ENCODE results near the gene SSNA1. TPM values are rescaled to one million over a fixed set of nuclear protein-coding genes. Genes with fewer than 3 reads are reported as not detected.
A peak's percentile ranks its signal among the peaks of the same experiment; 100 is the strongest.

Gene SSNA1
- total RNA-seq, 4 donors from 2014 or later: 79.2 to 112 (median 93.1) TPM

- no peak for DNase-seq (ENCODE audit: low spot score in 2 of 2)
- H3K4me3 ChIP-seq (ENCODE audit: low read depth, poor library complexity, severe bottlenecking): no peak overlapping the region
- 62 to 63% methylated on average over 15 to 16 of the region's 19 CpGs for WGBS, 2 donors
- intact Hi-C loops (cut with DNase I; ENCODE audit: low total_unique reads): no loop called here
- no peak for TF ChIP-seq POLR2A (IDR thresholded peaks at IDR 0.05)
- TF ChIP-seq, protein P1, sequence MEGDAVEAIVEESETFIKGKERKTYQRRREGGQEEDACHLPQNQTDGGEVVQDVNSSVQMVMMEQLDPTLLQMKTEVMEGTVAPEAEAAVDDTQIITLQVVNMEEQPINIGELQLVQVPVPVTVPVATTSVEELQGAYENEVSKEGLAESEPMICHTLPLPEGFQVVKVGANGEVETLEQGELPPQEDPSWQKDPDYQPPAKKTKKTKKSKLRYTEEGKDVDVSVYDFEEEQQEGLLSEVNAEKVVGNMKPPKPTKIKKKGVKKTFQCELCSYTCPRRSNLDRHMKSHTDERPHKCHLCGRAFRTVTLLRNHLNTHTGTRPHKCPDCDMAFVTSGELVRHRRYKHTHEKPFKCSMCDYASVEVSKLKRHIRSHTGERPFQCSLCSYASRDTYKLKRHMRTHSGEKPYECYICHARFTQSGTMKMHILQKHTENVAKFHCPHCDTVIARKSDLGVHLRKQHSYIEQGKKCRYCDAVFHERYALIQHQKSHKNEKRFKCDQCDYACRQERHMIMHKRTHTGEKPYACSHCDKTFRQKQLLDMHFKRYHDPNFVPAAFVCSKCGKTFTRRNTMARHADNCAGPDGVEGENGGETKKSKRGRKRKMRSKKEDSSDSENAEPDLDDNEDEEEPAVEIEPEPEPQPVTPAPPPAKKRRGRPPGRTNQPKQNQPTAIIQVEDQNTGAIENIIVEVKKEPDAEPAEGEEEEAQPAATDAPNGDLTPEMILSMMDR (IDR thresholded peaks at IDR 0.05): no peak
Measured at GRCh38 chr9:137198051-137198901, 9.8 kb downstream of the SSNA1 start.

DNA sequence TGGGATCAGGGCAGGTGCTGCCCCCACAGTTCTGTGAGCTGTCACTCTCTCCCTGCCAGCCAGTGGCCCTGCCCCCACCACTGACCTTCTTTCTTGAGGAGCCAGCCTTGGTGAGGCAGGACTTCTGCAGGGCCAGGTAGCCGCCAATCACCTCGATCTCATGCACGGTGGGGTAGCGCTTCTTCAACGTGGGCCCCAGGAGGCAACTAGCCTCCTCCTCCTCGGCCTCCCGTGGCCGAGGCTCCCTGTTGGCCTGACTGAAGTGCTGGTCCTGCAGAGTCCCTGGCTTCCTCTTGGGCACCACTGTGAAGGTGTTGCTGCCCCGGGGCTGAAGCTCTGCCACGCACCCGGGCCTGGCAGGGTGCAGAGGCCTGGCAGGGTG lies 10.4 kb downstream of the SSNA1 start:
- TF ChIP-seq, protein P1 (IDR thresholded peaks at IDR 0.05): no peak
- no peak for TF ChIP-seq POLR2A (IDR thresholded peaks at IDR 0.05)
- no peak overlapping the region for H3K4me3 ChIP-seq (ENCODE audit: low read depth, poor library complexity, severe bottlenecking)
- 82 to 83% methylated on average over 8 of the region's 11 CpGs for WGBS, 2 donors
- DNase-seq (ENCODE audit: low spot score in 2 of 2): no peak
- intact Hi-C loops (cut with DNase I; ENCODE audit: low total_unique reads): no loop called here

- 22 to 35% methylated on average over 10 to 26 of the region's 51 CpGs for WGBS, 2 donors
- TF ChIP-seq, protein P1 (IDR thresholded peaks at IDR 0.05): no peak
- no peak for TF ChIP-seq POLR2A (IDR thresholded peaks at IDR 0.05)
- no peak for DNase-seq (ENCODE audit: low spot score in 2 of 2)
- intact Hi-C loops (cut with DNase I; ENCODE audit: low total_unique reads): no loop called here
- no peak overlapping the region for H3K4me3 ChIP-seq (ENCODE audit: low read depth, poor library complexity, severe bottlenecking)
Measured at GRCh38 chr9:137199411-137200121, 11.1 kb downstream of the SSNA1 start.

DNA sequence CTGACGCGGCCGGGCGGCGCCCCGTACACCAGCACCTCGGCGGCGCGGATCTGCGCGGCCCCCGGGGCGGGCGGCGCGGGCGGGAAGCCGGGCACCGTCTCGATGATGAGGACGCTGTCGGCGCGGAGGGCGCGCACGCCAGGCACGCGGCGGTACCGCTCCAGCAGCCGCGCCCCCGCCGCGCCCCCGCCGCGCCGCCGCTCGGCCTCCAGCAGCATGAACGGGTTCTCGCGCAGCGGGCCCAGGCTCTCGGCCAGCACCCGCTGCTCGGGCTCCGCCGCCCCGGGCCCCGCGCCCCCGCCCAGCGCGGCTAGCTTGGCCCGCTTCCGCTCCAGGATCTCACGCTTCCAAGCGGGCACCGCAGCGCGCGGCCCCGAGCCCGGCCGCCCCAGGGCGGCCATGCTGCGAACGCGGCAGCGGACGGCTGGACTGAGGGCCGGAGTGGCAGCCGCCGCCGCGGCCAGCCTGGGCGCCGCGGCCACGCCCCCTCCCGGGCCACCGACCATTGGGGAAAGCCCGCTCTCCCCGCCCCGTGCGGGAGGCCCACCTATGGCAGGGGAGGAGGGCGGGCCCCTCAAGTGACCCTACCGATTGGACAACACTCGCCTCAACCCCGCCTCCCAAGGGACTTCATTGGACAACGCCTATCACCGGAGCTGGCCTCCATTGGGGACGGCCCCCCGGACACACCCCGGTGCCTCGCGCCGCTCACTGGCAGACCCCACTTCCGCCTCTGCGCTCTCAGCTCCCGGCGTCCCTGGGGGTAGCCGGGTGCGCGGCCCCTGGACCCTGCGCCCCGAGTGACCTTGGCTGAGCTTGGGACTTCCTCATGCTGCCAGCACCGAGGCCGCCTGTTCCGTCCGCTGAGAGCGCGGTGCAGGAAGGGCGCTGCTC lies 12.1 kb downstream of the SSNA1 start, which contains the start of gene TPRN:
Gene TPRN (minus strand): TSS at position 431 of the 894 bp plus-strand sequence. CDS start 30 bp downstream, at position 401.
- intact Hi-C loops (cut with DNase I; ENCODE audit: low total_unique reads): no loop called here
- WGBS, 2 donors: 0 to 1% methylated on average over 17 to 29 of the region's 118 CpGs
- peak within 1 kb of the TSS; percentile 42 for H3K4me3 ChIP-seq (ENCODE audit: low read depth, poor library complexity, severe bottlenecking)
- peak; percentile 99 to 100 for DNase-seq (ENCODE audit: low spot score in 2 of 2)
- TF ChIP-seq, protein P1 (IDR thresholded peaks at IDR 0.05): no peak
- no peak for TF ChIP-seq POLR2A (IDR thresholded peaks at IDR 0.05)

DNA sequence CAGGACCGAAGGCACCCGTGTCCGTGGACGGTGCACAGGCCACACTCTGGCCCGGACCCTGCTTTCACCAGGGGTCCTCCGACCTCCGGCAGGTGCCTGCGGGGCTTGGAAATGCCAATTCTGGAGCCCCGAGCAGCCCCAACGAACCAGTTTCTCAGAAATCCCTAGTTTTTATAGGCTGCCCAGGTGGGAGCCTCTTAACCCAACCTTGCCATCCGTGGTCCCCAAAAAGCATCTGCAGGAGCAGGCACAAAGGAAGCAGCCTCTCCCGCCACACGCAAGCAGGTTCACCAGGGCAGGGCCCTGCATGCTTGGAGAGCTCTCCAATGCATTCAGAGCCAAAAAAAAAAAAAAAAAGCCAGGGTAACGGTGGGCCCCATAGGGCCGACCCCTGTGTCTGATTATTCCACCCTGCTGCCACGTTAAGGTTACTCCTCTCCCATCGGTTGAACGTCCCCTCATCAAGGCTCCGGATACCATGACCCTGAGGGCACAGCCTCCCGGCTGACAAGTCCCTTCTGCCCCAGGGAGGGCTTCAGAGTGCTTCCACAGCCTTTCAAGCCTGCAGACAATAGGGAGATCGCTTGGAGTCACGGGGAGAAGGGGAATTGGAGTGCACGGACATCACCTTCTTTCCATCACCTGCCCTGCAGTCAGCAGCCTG lies 12.9 kb downstream of the SSNA1 start:
- intact Hi-C loops (cut with DNase I; ENCODE audit: low total_unique reads): no loop called here
- DNase-seq (ENCODE audit: low spot score in 2 of 2): no peak
- H3K4me3 ChIP-seq (ENCODE audit: low read depth, poor library complexity, severe bottlenecking): no peak overlapping the region
- 15 to 20% methylated on average over 20 to 22 of the region's 23 CpGs for WGBS, 2 donors
- TF ChIP-seq, protein P1 (IDR thresholded peaks at IDR 0.05): no peak
- no peak for TF ChIP-seq POLR2A (IDR thresholded peaks at IDR 0.05)

All from lower leg skin (tissue), 4 donors.